Activated CD4-positive, alpha-beta T cell treated with anti-CD3 and anti-CD28 coated beads for 36 hours (primary cell): Measurements from ENCODE around the gene GAMT. TPM values are rescaled to one million over a fixed set of nuclear protein-coding genes. Genes with fewer than 3 reads are reported as not detected.

ENCODE experiments used
- total RNA-seq, 2 experiments: library from RNA; stranded (reverse); gene quantifications; one replicate each; pipeline ENCODE4 v1.2.3, GENCODE V29; 2021

Gene GAMT
- total RNA-seq, 2 experiments from 2014 or later, result 30.4 to 31.5 TPM

Other genes with a start within 250 kb of the GAMT start
- 100 to 1,000 TPM; 108 to 113 TPM for gene SBNO2, start 227.3 kb downstream of the GAMT start, total RNA-seq
- 10 to 100 TPM; 49.2 to 61.5 TPM for gene STK11, start 195.8 kb downstream of the GAMT start, total RNA-seq
- 1 to 10 TPM in 1 of 2 experiments, under 1 TPM in 1; 0.82 to 1.1 TPM for gene CBARP, start 163.5 kb downstream of the GAMT start, total RNA-seq
- gene ATP5F1D, start 159.8 kb downstream of the GAMT start, total RNA-seq, result 100 to 1,000 TPM; 161 to 180 TPM
- 10 to 100 TPM; 46.5 to 47.9 TPM for gene MIDN, start 153.0 kb downstream of the GAMT start, total RNA-seq
- 100 to 1,000 TPM; 123 to 188 TPM for gene CIRBP, start 132.2 kb downstream of the GAMT start, total RNA-seq
- gene FAM174C, start 126.0 kb downstream of the GAMT start, total RNA-seq, result 10 to 100 TPM; 75.3 to 88.3 TPM
- not detected for gene EFNA2, start 115.7 kb downstream of the GAMT start, total RNA-seq
- gene NDUFS7, start 17.6 kb downstream of the GAMT start, total RNA-seq, result 100 to 1,000 TPM in 1 of 2 experiments, 10 to 100 TPM in 1; 93.4 to 113 TPM
- 100 to 1,000 TPM; 248 to 347 TPM for gene DAZAP1, start 6.0 kb upstream of the GAMT start, total RNA-seq
- 1,000 to 10,000 TPM; 1,716 to 1,858 TPM for gene RPS15, start 36.9 kb upstream of the GAMT start, total RNA-seq
- gene APC2, start 48.6 kb upstream of the GAMT start, total RNA-seq, result under 1 TPM; 0.09 to 0.14 TPM
- 10 to 100 TPM; 19.9 to 26.9 TPM for gene C19orf25, start 77.7 kb upstream of the GAMT start, total RNA-seq
- gene PCSK4, start 88.8 kb upstream of the GAMT start, total RNA-seq, result 1 to 10 TPM; 1.8 to 3.9 TPM
- gene REEP6, start 89.6 kb upstream of the GAMT start, total RNA-seq, result 1 to 10 TPM; 2.1 to 2.7 TPM
- 1 to 10 TPM; 2.5 to 3.8 TPM for gene ADAMTSL5, start 111.5 kb upstream of the GAMT start, total RNA-seq
- not detected for gene PLK5, start 122.5 kb upstream of the GAMT start, total RNA-seq
- gene MEX3D, start 166.8 kb upstream of the GAMT start, total RNA-seq, result 1 to 10 TPM; 6.2 to 6.7 TPM
- 10 to 100 TPM; 68.9 to 87.5 TPM for gene MBD3, start 191.3 kb upstream of the GAMT start, total RNA-seq
- gene UQCR11, start 203.9 kb upstream of the GAMT start, total RNA-seq, result 100 to 1,000 TPM; 152 to 226 TPM